MM.1S (cell line): ENCODE data around the gene SPIB.

Source experiments
- DNase-seq: peaks from one replicate; pipeline ENCODE4 v3.0.0-alpha.2; 2015
- H2AFZ ChIP-seq: fragments of 300-600 bp; sonication (generic); 2 replicates; pipeline ENCODE4 v1.6.0; 2016; ENCODE audit warnings: antibody characterized with exemption, low read length
- H3F3A ChIP-seq: fragments of 300-600 bp; sonication (generic); 2 replicates; pipeline ENCODE4 v1.6.1; 2016; ENCODE audit warnings: mild to moderate bottlenecking, antibody characterized with exemption, low read length, moderate library complexity, mixed read lengths; ENCODE audit not compliant: insufficient read depth
- H3K27ac ChIP-seq: fragments of 300-600 bp; sonication (generic); 2 replicates; pipeline ENCODE4 v1.5.1; 2016; ENCODE audit warnings: mild to moderate bottlenecking, low read length
- H3K27me3 ChIP-seq: fragments of 300-600 bp; sonication (generic); replicated peaks from 2 replicates; pipeline ENCODE4 v1.6.0; 2016; ENCODE audit warnings: low read length; ENCODE audit not compliant: insufficient read depth
- H3K36me3 ChIP-seq: fragments of 300-600 bp; sonication (generic); replicated peaks from 2 replicates; pipeline ENCODE4 v1.6.1; 2016; ENCODE audit warnings: mild to moderate bottlenecking, low read length, mixed read lengths; ENCODE audit not compliant: insufficient read depth
- H3K4me1 ChIP-seq: fragments of 300-600 bp; sonication (generic); 2 replicates; pipeline ENCODE4 v1.6.1; 2016; ENCODE audit warnings: low read length, mixed read lengths
- H3K4me2 ChIP-seq: fragments of 300-600 bp; sonication (generic); 2 replicates; pipeline ENCODE4 v1.6.0; 2016; ENCODE audit warnings: low read depth, low read length
- H3K4me3 ChIP-seq: fragments of 300-600 bp; sonication (generic); 2 replicates; pipeline ENCODE4 v1.5.1; 2016; ENCODE audit warnings: low read length, mixed read lengths
- H3K79me2 ChIP-seq: fragments of 300-600 bp; sonication (generic); 2 replicates; pipeline ENCODE4 v1.6.1; 2016; ENCODE audit warnings: mixed run types, low read length, mixed read lengths
- H3K9ac ChIP-seq: fragments of 300-600 bp; sonication (generic); 2 replicates; pipeline ENCODE4 v1.6.1; 2016; ENCODE audit warnings: low read length, mixed read lengths
- H3K9me2 ChIP-seq: fragments of 300-600 bp; sonication (generic); replicated peaks from 2 replicates; pipeline ENCODE4 v1.6.1; 2016; ENCODE audit warnings: mild to moderate bottlenecking, low read length, mixed read lengths; ENCODE audit not compliant: insufficient read depth
- H3K9me3 ChIP-seq: fragments of 300-600 bp; sonication (generic); replicated peaks from 2 replicates; pipeline ENCODE4 v1.6.1; 2016; ENCODE audit warnings: mild to moderate bottlenecking, low read length, mixed read lengths; ENCODE audit not compliant: insufficient read depth
- H4K20me1 ChIP-seq: fragments of 300-600 bp; sonication (generic); 2 replicates; pipeline ENCODE4 v1.6.1; 2016; ENCODE audit warnings: mild to moderate bottlenecking, low read length, moderate library complexity, mixed read lengths; ENCODE audit not compliant: insufficient read depth
- EZH2phosphoT487 ChIP-seq: fragments of 300-600 bp; sonication (generic); IDR thresholded peaks from 2 replicates; pipeline ENCODE4 v1.6.1; 2018; ENCODE audit warnings: antibody characterized with exemption, low read length
- TF ChIP-seq, protein P1 (sequence below): fragments of 300-600 bp; sonication (generic); IDR thresholded peaks from 2 replicates; pipeline ENCODE4 v1.5.1; 2016; ENCODE audit warnings: antibody characterized with exemption, low read length, mixed read lengths

SPIB gene

DNA sequence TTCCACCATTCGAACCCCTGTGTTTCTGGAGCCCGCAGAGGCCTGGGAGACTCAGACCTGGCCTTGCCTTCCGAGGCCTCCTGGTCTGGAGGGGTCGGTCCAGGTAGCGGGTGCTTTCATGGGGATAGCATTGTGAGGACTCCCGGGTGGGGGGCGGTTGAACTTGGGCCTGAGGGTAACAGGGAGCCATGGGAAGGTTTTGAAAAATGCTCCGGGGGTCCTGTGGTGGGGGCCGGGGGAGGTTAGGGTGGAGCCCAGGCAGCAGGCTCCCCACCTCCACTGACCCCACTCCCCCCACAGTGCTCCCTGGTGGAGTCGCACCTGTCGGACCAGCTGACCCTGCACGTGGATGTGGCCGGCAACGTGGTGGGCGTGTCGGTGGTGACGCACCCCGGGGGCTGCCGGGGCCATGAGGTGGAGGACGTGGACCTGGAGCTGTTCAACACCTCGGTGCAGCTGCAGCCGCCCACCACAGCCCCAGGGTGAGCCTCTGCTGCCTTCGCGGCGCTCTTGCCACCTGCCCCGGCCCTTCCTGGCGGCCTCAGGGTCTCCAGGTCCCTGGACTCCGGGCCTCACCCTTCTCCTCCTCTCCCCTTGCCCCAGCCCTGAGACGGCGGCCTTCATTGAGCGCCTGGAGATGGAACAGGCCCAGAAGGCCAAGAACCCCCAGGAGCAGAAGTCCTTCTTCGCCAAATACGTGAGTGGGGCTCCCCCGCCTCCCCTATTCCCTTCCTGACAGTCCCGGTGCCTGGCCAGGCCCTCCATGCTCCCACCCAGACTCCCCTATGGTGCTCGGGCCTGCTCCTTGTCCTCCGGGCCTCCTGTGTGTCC is 61.8 kb downstream of the SPIB start:
- Histone ChIP-seq H3K9me3 (no peaks in the 10 kb centered on the region), H3K9me2 (no peaks in the 10 kb centered on the region), H4K20me1 (peaks cover 3% of the 10 kb centered on the region; the same call in 1 of the 2 replicates), H3K4me1 (no peaks in the 10 kb centered on the region), H3K27ac (no peak overlapping the region), H2AFZ (no peak overlapping the region), H3K9ac (no peak overlapping the region), H3K4me2 (no peak overlapping the region), H3K36me3 (0 out of 2 replicates have a peak, but pooled peaks cover 5% of the 10 kb centered on the region), H3K79me2 (peaks cover 31% of the 10 kb centered on the region), H3F3A (peaks cover 5% of the 10 kb centered on the region; the same call in 1 of the 2 replicates), H3K4me3 (no peak overlapping the region), H3K27me3 (no peaks in the 10 kb centered on the region)
- DNase-seq: no peak
- no peak for TF ChIP-seq EZH2phosphoT487
- TF ChIP-seq, protein P1, sequence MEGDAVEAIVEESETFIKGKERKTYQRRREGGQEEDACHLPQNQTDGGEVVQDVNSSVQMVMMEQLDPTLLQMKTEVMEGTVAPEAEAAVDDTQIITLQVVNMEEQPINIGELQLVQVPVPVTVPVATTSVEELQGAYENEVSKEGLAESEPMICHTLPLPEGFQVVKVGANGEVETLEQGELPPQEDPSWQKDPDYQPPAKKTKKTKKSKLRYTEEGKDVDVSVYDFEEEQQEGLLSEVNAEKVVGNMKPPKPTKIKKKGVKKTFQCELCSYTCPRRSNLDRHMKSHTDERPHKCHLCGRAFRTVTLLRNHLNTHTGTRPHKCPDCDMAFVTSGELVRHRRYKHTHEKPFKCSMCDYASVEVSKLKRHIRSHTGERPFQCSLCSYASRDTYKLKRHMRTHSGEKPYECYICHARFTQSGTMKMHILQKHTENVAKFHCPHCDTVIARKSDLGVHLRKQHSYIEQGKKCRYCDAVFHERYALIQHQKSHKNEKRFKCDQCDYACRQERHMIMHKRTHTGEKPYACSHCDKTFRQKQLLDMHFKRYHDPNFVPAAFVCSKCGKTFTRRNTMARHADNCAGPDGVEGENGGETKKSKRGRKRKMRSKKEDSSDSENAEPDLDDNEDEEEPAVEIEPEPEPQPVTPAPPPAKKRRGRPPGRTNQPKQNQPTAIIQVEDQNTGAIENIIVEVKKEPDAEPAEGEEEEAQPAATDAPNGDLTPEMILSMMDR: no peak
